Epithelial cell of esophagus (primary cell): ENCODE data around the gene ZBTB42.
A peak's percentile ranks its signal among the peaks of the same experiment; 100 is the strongest.

ENCODE experiments used
- DNase-seq: peaks from one replicate; pipeline ENCODE4 v3.0.0; 2010; ENCODE audit warnings: low read depth
- H3K4me3 ChIP-seq: 2 replicates; pipeline ENCODE4 v1.5.1; 2011; ENCODE audit warnings: mild to moderate bottlenecking, low read length, control low read depth
- CTCF ChIP-seq: IDR thresholded peaks from 2 replicates; pipeline ENCODE4 v1.5.1; 2011; ENCODE audit warnings: low read depth, mild to moderate bottlenecking, low read length, control low read depth, inconsistent platforms; ENCODE audit not compliant: insufficient read depth; ENCODE audit errors: missing control alignments

The ZBTB42 gene

GRCh38 chr14:104798300-104799243 lies 2.3 kb upstream of the ZBTB42 start:
- no peak overlapping the region for H3K4me3 ChIP-seq
- no peak for DNase-seq
- TF ChIP-seq CTCF: no peak

GRCh38 chr14:104799244-104800014 lies 1.5 kb upstream of the ZBTB42 start:
- peak; percentile 20 for TF ChIP-seq CTCF
- no peak for DNase-seq
- no peak overlapping the region for H3K4me3 ChIP-seq

- DNase-seq: peak; percentile 82
- H3K4me3 ChIP-seq: no peak overlapping the region
- peak; percentile 22 for TF ChIP-seq CTCF
Measured at GRCh38 chr14:104800015-104800770, 708 bp upstream of the ZBTB42 start.

GRCh38 chr14:104801520-104802393 lies 856 bp downstream of the ZBTB42 start:
- no peak for TF ChIP-seq CTCF
- no peak for DNase-seq
- peak overlapping the region; percentile 57 for H3K4me3 ChIP-seq

- TF ChIP-seq CTCF: no peak
- H3K4me3 ChIP-seq: no peak overlapping the region
- no peak for DNase-seq
Measured at GRCh38 chr14:104802394-104803184, 1.7 kb downstream of the ZBTB42 start.
